AG04449 (cell line): Measurements from ENCODE around the gene PNMA8C.
A peak's percentile ranks its signal among the peaks of the same experiment; 100 is the strongest.
"Not testable (repeated sequence)": the region's sequence is repeated elsewhere in the genome, so short reads cannot be mapped to it uniquely, and the experiment has no call there.

Source experiments
- CTCF ChIA-PET: fragments of 350-600 bp; formaldehyde crosslinking; extraction: SDS; loops from one replicate; lab custom pipeline; 2021; ENCODE audit warnings: antibody characterized with exemption; lab: Yijun Ruan, JAX
- POLR2A ChIA-PET: fragments of 400-600, 350-600 bp; formaldehyde crosslinking; extraction: SDS; loops from one replicate; lab custom pipeline; 2020; ENCODE audit warnings: antibody characterized with exemption, inconsistent platforms; lab: Yijun Ruan, JAX
- DNase-seq: peaks from one replicate; pipeline ENCODE4 v3.0.0-alpha.2; 2010; ENCODE audit warnings: low read depth, low spot score
- H3K4me3 ChIP-seq: 2 replicates; pipeline ENCODE4 v1.5.1; 2011; ENCODE audit warnings: low read depth, mild to moderate bottlenecking, control low read depth, low read length
- TF ChIP-seq, protein P1 (sequence below): IDR thresholded peaks from one replicate; pipeline ENCODE4 v1.5.1; 2011; ENCODE audit warnings: mild to moderate bottlenecking, moderate library complexity, low read length, control low read depth, inconsistent platforms; ENCODE audit not compliant: insufficient read depth; ENCODE audit errors: missing control alignments

The PNMA8C gene

DNA sequence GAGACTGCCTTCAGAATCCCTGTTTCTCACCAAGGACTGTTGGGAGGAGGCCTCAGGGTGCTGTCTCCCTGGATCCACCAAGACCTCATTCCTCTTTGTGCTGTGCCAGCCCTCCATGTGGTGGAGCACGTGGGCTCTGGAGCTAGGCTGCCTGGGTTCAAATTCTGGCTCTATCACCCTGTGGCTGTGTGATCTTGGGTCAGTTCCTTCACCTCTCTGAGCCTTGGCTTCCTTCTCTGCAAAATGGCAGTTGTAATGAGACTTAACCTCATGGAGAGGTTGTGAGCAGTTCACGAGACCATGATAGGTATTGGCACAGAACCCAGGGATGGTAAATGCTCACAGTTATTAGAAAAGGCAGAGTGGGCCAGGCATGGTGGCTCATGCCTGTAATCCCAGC is 6.4 kb downstream of the PNMA8C start:
- TF ChIP-seq, protein P1, sequence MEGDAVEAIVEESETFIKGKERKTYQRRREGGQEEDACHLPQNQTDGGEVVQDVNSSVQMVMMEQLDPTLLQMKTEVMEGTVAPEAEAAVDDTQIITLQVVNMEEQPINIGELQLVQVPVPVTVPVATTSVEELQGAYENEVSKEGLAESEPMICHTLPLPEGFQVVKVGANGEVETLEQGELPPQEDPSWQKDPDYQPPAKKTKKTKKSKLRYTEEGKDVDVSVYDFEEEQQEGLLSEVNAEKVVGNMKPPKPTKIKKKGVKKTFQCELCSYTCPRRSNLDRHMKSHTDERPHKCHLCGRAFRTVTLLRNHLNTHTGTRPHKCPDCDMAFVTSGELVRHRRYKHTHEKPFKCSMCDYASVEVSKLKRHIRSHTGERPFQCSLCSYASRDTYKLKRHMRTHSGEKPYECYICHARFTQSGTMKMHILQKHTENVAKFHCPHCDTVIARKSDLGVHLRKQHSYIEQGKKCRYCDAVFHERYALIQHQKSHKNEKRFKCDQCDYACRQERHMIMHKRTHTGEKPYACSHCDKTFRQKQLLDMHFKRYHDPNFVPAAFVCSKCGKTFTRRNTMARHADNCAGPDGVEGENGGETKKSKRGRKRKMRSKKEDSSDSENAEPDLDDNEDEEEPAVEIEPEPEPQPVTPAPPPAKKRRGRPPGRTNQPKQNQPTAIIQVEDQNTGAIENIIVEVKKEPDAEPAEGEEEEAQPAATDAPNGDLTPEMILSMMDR: no peak
- no peak for DNase-seq
- CTCF ChIA-PET: interaction anchor here (0.8 kb wide), 1 partner anchor 95 kb away, joined by 3 read pairs; no protein-coding TSS in a partner anchor
- POLR2A ChIA-PET: no interaction called here
- H3K4me3 ChIP-seq: no peak overlapping the region

DNA sequence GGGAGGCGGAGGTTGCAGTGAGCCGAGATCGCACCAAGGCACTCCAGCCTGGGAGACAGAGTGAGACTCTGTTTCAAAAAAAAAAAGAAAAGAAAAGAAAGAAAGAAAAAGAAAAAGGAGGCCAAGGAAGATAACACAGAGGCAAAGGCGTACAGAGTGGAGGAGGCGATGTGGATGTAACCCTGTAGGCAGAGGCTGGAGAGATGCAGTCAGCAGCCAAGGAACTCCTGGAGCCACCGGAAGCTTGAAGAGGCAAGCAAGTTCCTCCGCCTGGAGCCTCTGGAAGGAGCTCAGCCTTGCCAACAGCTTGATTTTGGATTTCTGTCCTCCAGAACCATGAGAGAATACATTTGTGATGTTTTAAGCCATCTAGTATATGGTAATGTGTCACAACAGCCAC is 8.7 kb downstream of the PNMA8C start:
- TF ChIP-seq, protein P1: no peak
- H3K4me3 ChIP-seq: no peak overlapping the region
- ChIA-PET POLR2A (no interaction called here), CTCF (no interaction called here)
- no peak for DNase-seq

DNA sequence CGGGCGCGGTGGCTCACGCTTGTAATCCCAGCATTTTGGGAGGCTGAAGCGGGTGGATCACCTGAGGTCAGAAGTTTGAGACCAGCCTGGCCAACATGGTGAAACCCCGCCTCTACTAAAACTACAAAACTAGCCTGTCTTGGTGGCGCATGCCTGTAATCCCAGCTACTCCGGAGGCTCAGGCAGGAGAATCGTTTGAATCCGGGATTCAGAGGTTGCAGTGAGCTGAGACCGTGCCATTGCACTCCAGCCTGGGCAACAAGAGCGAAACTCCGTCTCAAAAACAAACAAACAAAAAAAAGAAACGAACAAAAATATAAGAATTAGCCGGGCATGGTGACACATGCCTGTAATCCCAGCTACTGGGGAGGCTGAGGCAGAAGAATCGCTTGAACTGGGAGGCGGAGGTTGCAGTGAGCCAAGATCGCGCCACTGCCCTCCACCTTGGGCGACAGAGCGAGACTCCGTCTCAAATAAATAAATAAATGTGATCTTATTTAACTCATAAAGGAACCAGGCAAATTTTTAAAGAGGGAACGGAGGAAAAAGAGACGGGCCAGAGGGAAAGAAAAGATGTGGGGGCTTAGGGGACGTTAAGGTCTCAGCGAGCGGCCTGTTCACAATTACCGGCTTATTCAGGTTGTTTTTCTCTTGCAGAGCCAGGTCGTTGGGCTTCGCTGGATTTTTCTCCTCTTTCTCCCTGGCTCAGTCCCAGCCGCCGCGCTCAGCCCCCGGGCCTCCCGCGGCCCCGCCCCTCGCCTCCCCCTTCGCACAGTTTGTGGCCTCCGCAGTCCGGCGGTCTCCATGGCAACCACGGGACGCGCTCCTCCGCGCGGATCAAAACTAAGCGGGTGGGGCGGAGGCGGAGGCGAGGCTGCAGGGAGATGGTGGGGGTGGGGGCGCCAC is 12.7 kb downstream of the PNMA8C start:
- CTCF ChIA-PET: interaction anchor here (1.0 to 2.2 kb wide), 6 partner anchors 11 to 100 kb away, joined by 3 to 12 read pairs (median 4); no protein-coding TSS in a partner anchor
- POLR2A ChIA-PET: interaction anchor here (0.6 kb wide), 1 partner anchor 14 kb away, joined by 4 read pairs; no protein-coding TSS in a partner anchor
- not testable (repeated sequence) for DNase-seq
- peak overlapping the region; percentile 50 for H3K4me3 ChIP-seq

DNA sequence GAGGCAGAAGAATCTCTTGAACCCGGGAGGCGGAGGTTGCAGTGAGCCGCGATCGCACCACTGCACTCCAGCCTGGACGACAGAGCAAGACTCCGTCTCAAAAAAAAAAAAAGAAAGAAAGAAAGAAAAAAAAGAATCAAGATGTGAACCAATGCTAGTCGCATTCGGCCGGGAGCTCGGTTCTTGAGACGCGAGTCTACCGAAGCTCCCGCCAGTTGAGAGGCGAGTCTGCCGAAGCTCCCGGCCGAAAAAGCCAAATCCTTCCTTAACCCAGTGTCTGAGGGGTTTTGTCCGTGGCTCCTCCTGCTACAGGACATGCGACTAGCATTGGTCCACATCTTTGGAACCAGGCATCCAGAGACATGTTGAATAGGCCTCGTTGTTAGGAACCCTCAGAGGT is 13.8 kb downstream of the PNMA8C start:
- CTCF ChIA-PET: interaction anchor here (1.0 to 2.7 kb wide), 5 partner anchors 10 to 134 kb away, joined by 3 to 18 read pairs (median 7); no protein-coding TSS in a partner anchor
- DNase-seq, H3K4me3 ChIP-seq, POLR2A ChIA-PET: not testable (repeated sequence)

DNA sequence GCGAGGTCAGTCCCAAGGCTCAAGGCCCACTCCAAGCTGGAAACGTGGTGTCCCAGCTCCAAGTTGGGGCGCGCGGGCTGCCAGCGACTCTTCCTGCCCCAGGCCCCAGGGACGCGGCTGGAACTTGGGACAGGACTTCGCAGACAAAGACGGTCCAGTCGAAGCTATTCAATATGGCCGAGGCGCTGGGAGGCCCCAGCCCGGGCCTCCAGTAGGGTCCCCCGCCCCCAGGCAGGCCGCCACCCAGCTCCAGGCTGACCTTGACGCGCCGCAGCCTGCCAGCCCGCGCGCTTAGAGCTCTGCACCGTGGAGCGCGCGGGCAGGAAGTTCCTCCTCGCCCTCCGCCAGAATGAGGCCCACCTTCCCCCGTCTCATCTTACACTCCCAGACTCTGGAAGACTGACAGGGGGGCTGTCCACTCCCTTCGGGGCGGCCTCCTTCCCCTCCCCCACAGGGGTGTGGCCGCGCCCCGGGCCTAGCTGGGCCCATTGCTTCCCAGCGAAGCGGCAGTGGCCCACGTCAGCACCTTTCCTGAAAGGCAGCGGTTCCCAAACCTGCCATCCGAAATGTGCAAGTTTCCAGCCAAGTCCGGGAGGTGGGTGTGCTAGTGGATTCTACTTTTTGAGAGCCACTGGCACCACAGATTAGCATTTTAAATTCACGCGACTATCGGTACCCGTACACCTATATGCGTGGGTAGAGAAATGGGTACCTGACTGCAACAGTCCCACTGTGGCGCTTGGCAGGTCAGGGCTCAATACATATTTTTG is 15.3 kb downstream of the PNMA8C start, which contains the start of gene CCDC8:
Gene CCDC8, minus strand, starts transcription at position 303 of the 770 bp plus-strand sequence. CDS start 754 bp downstream, outside the sequence.
- peak within 1 kb of the TSS; percentile 76 for H3K4me3 ChIP-seq
- POLR2A ChIA-PET: interaction anchor here (0.7 to 0.9 kb wide), 5 partner anchors 8 to 141 kb away, joined by 3 to 4 read pairs (median 3); no protein-coding TSS in a partner anchor
- TF ChIP-seq, protein P1: no peak
- CTCF ChIA-PET: interaction anchor here (1.3 to 2.7 kb wide), 6 partner anchors 10 to 75 kb away, joined by 4 to 18 read pairs (median 6); no protein-coding TSS in a partner anchor
- peak; percentile 69 for DNase-seq

DNA sequence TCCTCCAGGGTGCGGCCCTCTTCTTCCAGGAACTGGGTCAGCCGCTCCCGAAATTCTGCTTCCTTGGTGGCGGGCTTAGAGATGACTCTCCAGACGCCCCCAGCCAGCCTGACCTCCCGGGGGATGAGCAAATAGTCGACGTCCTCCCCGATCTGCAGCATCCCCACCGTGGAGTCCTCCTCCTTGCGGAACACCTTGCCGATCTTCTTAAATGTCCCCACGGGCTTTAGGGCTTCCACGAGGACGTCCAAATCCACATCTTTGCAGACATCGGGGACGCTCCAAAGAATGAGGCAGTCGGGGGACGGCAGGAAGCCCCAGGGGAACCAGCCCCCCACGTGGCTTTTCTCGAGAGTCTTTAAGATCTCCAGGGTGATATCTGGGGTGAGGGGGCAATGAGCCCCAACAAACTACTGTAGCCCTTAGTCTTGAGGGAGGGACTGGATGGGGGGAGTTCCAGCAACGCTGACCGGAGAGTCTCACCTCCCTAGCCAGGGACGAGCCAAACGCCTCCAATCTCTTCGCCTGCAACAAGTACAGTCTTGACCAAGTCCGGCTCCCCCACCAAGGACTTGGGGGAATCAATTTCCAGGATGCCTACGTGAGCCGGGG is 16.0 kb downstream of the PNMA8C start:
- peak overlapping the region; percentile 76 for H3K4me3 ChIP-seq
- DNase-seq: no peak
- CTCF ChIA-PET: interaction anchor here (1.0 to 3.7 kb wide), 8 partner anchors 9 to 75 kb away, joined by 3 to 28 read pairs (median 6); no protein-coding TSS in a partner anchor
- TF ChIP-seq, protein P1: no peak
- POLR2A ChIA-PET: interaction anchor here (0.7 to 0.9 kb wide), 5 partner anchors 7 to 141 kb away, joined by 3 to 4 read pairs (median 3); no protein-coding TSS in a partner anchor
